ENCODE data around the gene ATP1B4. TPM values are rescaled to one million over a fixed set of nuclear protein-coding genes. Genes with fewer than 3 reads are reported as not detected.

ATP1B4 gene
- total RNA-seq (2022) (not detected in 2 replicates), Bru-seq, nascent RNA (not detected), BruChase-seq, experiment 1, labeled RNA remaining after a 6-hour chase (percentile 4 among the genes with signal in this experiment), BruChase-seq, experiment 2, labeled RNA remaining after a 2-hour chase (percentile 4 among the genes with signal in this experiment)
- long read RNA-seq = 0 reads

DNA sequence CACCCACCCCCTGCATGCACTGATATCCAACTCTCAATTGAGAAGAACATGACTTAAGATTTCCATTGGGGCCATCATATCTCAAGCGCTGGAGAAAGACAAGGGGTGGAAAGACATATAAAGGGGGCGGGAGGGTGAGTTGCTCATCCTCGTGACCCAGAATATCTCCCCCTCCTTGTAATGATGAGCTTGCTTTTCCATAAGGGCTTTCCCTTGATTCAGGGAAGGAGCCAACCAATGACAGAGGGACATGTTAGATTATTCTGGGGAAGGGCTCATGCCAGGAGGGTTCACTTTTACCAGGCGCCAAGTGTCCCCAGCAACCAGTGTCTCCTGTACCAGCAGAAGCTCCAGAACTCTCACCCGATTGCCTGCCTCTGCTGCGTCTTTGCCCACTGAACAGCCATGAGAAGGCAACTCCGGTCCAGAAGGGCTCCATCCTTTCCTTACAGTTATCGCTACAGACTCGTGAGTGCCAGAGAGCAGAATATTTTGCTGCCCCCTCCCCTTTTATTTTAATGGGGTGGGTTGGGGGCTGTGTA, at the start of gene ATP1B4:
Gene ATP1B4 (plus strand): TSS at position 326 of the 542 bp plus-strand sequence. CDS start 80 bp downstream, at position 406.
- intact Hi-C loops (cut with micrococcal nuclease; ENCODE audit: unreplicated experiment) = no loop called here
- DNase-seq = no peak
- H3K36me3 Mint-ChIP-seq (ENCODE audit: insufficient read depth, unreplicated experiment) = no peaks in the 10 kb centered on the region
- TF ChIP-seq CTCF (IDR thresholded peaks at IDR 0.05; ENCODE audit: unreplicated experiment) = no peak
- H3K27ac Mint-ChIP-seq (ENCODE audit: unreplicated experiment) = no peak within 1 kb of the TSS
- CTCF ChIA-PET = no interaction called here
- no TSS peak for BruUV-seq (replicated peaks)
- H3K9me3 Mint-ChIP-seq (ENCODE audit: low read depth, unreplicated experiment) = no peaks in the 10 kb centered on the region
- no peaks in the 10 kb centered on the region for H3K4me1 Mint-ChIP-seq (ENCODE audit: low read depth, unreplicated experiment)
- H3K4me3 Mint-ChIP-seq (ENCODE audit: low read depth, unreplicated experiment) = no peak within 1 kb of the TSS
- peaks cover 45% of the 10 kb centered on the region for H3K27me3 Mint-ChIP-seq (ENCODE audit: unreplicated experiment)

- CTCF ChIA-PET = interaction anchor here (1.2 to 1.6 kb wide), 2 partner anchors 65 to 347 kb away, joined by 3 to 4 read pairs; no protein-coding TSS in a partner anchor
- Mint-ChIP-seq H3K27ac (ENCODE audit: unreplicated experiment) (peak overlapping the region; percentile 67), H3K27me3 (ENCODE audit: unreplicated experiment) (no peaks in the 10 kb centered on the region), H3K4me1 (ENCODE audit: low read depth, unreplicated experiment) (peaks cover 12% of the 10 kb centered on the region), H3K36me3 (ENCODE audit: insufficient read depth, unreplicated experiment) (no peaks in the 10 kb centered on the region), H3K4me3 (ENCODE audit: low read depth, unreplicated experiment) (no peak overlapping the region), H3K9me3 (ENCODE audit: low read depth, unreplicated experiment) (no peaks in the 10 kb centered on the region)
- no TSS peak for BruUV-seq (replicated peaks)
- DNase-seq = peak; percentile 17
- intact Hi-C loops (cut with micrococcal nuclease; ENCODE audit: unreplicated experiment) = loop anchor here (5.0 to 10.0 kb wide), 2 partner anchors 63 to 139 kb away; partner anchors contain the start of gene ZBTB33
- TF ChIP-seq CTCF (IDR thresholded peaks at IDR 0.05; ENCODE audit: unreplicated experiment) = no peak
These were observed 46.1 kb upstream of the ATP1B4 start for GRCh38 chrX:120315776-120316175.

DNA sequence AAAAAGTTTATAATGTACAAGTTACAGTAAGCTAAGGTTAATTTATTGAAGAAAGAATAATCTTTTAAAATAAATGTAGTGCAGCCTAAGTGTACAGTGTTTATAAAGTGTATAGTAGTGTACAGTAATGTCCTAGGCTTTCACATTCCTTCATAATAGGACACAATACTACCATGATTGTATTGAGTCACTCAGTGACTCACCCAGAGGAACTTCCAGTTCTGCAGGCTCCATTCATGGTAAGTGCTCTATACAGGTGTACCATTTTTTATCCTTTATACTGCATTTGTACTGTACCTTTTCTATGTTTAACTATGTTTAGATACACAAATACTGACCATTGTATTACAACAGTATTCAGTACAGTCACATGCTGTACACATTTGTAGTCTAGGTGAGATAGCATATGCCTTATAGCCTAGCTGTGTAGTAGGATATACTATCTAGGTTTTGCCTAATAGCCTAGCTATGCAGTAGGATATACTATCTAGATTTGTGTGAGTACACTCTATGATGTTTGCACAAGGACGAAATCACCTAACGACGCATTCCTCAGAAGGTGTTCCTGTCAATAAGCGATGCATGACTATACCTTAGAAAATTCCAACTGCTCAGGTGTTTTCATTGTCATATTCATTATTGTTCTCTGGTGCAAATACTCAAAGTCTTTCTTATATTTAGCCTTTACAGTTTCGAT, 45.2 kb upstream of the ATP1B4 start:
- CTCF ChIA-PET = interaction anchor here (0.6 to 1.6 kb wide), 4 partner anchors 14 to 346 kb away, joined by 3 to 8 read pairs (median 4); no protein-coding TSS in a partner anchor
- BruUV-seq (replicated peaks) = no TSS peak
- Mint-ChIP-seq H3K9me3 (ENCODE audit: low read depth, unreplicated experiment) (no peaks in the 10 kb centered on the region), H3K27me3 (ENCODE audit: unreplicated experiment) (no peaks in the 10 kb centered on the region), H3K4me3 (ENCODE audit: low read depth, unreplicated experiment) (no peak overlapping the region), H3K36me3 (ENCODE audit: insufficient read depth, unreplicated experiment) (no peaks in the 10 kb centered on the region), H3K27ac (ENCODE audit: unreplicated experiment) (no peak overlapping the region), H3K4me1 (ENCODE audit: low read depth, unreplicated experiment) (peaks cover 12% of the 10 kb centered on the region)
- intact Hi-C loops (cut with micrococcal nuclease; ENCODE audit: unreplicated experiment) = loop anchor here (5.0 to 10.0 kb wide), 2 partner anchors 64 to 138 kb away; partner anchors contain the start of gene ZBTB33
- peak; percentile 56 for DNase-seq
- TF ChIP-seq CTCF (IDR thresholded peaks at IDR 0.05; ENCODE audit: unreplicated experiment) = no peak

- Mint-ChIP-seq H3K4me3 (ENCODE audit: low read depth, unreplicated experiment) (no peak overlapping the region), H3K9me3 (ENCODE audit: low read depth, unreplicated experiment) (no peaks in the 10 kb centered on the region)
These were observed 43.5 kb upstream of the ATP1B4 start for GRCh38 chrX:120318411-120318810.

More at GRCh38 chrX:120318411-120318810, 43.5 kb upstream of the ATP1B4 start:
- CTCF ChIA-PET = no interaction called here
- intact Hi-C loops (cut with micrococcal nuclease; ENCODE audit: unreplicated experiment) = loop anchor here (5.0 to 10.0 kb wide), 2 partner anchors 66 to 136 kb away; partner anchors contain the start of gene ZBTB33
- Mint-ChIP-seq H3K36me3 (ENCODE audit: insufficient read depth, unreplicated experiment) (no peaks in the 10 kb centered on the region), H3K27ac (ENCODE audit: unreplicated experiment) (no peak overlapping the region), H3K27me3 (ENCODE audit: unreplicated experiment) (no peaks in the 10 kb centered on the region), H3K4me1 (ENCODE audit: low read depth, unreplicated experiment) (peaks cover 12% of the 10 kb centered on the region)
- DNase-seq = no peak
- TF ChIP-seq CTCF (IDR thresholded peaks at IDR 0.05; ENCODE audit: unreplicated experiment) = no peak
- BruUV-seq (replicated peaks) = no TSS peak

Data from Calu3 (cell line).